NCI-H2227 (cell line): Measurements from ENCODE around the gene AHNAK.
"Not testable (repeated sequence)": the region's sequence is repeated elsewhere in the genome, so short reads cannot be mapped to it uniquely, and the experiment has no call there.

ENCODE experiments used
- DNase-seq: peaks from one replicate; lab custom pipeline; 2025; ENCODE audit not compliant: unreplicated experiment; lab: John Stamatoyannopoulos, UW

AHNAK gene

DNA sequence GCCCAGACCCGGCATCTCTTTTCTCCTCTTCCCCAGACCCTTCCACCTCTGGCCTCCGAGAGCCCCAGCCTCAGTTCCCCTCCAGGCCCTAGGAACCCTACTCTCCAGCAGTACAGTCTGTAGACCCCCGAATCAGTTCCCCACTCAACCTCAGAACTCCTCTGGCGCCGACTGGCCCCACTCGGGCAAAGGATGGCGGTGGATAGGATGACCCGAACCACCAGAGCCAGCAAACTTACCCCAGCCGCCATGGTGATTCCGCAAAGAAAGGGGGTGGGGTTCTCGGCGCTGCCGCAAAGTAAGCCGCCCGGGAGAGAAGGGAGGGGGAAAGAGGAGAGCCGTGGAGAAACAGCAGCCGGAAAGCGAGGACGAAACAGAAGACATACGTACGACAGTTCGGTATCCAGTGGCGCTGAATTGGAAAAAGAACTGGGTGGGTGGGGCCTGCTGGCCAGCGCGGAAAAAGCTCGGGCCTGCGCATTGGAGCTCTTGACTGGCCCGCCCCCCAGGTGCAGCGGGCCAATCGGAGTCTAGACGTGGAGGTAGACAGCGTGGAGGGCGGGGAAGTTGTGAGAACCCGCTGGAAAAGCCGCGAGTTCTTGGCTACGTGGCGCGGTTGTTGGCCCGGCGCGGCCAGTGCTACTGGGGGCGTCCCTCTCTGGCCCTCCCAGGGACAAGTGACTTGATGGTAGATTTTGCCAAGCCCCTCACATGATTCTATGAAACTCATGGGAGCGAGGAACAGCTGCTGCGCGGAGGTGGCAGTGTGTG is 27.2 kb upstream of the AHNAK start, which contains the start of gene EEF1G:
EEF1G (minus strand) TSS at position 300 of the 771 bp plus-strand sequence; CDS start at position 251, 49 bp downstream.
- DNase-seq, result peak; percentile 99

DNA sequence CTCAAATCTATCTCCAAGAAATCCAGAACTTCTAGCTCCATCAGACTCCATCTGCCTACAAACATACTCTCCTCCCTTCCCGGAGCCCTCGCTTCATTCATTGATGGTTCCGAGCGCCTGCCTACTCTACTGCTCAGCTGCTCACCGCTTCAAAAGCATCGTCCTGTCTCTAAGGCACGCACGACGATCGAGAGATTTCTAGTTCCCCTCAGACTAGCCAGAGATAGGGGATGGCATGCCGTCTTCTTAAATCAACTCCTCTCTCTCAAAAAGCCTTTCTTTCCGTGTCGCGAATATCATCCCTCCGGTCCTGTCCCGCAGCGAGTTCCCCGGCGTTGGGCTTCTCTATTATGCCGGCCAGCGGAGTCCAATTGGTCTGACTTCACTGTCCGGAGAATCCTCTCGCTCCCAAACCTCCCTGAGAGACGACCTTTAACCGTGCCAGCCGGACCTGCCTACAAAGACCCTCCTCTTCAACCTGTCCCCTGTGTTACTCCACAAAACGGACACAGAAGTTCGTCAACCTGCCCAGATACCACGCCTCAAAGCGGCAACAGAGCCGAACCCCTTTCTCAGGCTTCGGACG is 26.5 kb upstream of the AHNAK start:
- peak; percentile 40 for DNase-seq

DNA sequence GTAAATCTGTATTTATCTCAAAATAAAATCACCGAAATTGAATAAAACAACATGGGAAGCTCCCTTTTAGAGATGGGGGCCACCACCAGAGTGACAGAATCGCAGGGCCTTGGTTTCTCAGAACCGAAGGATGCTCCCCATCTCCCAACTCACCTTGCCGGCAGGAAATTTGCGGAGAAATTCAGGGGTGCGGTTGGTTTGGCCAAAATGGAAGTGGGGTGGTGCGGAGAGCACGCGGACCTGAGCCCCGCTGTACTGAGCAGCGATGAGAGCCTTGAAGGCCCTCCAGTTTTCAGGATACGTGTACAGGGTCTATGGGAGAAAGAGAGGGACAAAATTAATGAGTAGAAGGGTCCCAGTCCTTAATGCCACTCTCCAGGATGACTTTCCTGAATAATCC is 25.8 kb upstream of the AHNAK start:
- no peak for DNase-seq

DNA sequence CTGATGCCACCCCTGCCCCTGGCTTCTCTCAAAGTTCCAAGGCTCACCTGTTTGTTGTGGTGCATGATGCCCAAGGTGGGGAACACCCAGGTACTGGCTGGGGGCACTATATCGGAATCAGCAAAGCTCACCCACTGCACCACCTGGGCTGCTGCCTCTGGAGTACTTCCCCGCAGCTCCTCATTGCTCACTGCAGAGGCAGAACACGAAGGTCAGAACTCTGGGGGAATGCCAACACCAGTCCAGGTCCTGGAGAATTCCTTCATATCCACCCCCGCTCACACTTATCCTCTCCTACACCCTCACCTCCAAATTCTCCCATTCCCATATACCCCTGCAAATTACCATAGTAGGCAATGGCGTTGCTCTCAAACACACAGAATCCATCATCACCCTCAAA is 24.9 kb upstream of the AHNAK start:
- DNase-seq, result not testable (repeated sequence)

DNA sequence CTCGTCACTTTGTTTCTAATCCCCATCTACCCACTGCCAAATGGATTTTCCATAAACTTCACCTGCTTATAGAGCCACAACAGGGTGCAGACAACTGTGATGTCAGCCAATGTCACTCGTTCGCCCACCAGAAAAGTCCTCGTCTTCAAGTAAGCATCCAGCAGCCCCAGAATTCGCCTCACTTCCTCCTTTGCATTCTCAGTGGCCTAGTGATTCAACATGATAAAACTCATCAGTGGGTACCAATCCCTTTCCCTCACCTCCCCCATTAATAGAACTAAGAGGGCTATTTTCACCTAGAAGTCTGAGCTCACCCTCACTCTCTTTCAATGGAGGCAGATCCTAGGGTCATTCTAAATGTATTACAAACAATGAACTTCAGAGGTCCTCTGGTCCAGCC is 24.3 kb upstream of the AHNAK start:
- DNase-seq, result not testable (repeated sequence)

DNA sequence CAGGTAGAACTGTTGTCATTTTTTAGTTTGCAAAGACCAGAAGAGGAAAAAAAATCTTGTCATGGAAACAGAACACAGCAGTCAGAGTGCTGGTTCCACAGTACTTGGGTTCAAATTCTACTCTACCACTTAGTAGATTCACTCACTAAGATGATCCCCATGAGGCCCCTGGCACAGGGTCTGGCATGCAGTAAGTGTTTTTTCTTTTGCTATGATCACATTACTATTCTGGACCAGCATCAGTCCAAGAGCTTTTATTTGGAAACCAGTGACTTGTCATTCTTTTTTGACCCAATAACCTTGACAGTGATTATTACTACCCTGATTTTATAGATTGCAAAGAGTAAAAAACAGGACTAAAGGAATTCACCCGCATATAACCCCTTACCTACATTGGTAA is 23.0 kb upstream of the AHNAK start:
- DNase-seq, result no peak

DNA sequence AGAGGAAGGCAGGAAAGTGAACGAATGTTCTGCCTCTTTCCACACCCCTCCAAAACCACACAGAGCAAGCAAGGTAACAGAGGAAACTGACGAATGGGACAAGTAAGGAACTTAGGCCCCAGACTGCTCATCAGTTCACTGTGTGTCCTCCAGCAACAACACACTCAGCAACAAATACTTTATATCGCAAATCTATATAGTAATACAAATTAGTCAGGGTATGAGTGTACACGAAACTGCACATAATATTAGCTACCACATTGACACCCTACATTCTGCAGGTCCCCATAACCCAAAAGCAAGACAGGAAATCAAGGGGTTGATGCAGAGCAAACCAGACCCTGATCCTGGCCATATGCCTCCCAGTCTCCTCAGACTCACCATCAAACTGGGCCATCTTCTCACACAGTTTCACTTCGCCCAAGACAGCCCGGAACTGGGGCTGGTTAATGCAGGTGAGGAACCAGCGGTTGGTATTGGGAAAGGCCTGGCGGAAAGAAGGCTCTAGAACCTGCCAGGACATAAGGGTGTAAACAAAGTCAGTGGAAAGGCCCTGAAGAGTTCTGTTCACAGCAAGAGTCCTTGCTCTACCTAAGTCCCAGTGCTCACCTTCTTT is 20.5 kb upstream of the AHNAK start:
- no peak for DNase-seq

DNA sequence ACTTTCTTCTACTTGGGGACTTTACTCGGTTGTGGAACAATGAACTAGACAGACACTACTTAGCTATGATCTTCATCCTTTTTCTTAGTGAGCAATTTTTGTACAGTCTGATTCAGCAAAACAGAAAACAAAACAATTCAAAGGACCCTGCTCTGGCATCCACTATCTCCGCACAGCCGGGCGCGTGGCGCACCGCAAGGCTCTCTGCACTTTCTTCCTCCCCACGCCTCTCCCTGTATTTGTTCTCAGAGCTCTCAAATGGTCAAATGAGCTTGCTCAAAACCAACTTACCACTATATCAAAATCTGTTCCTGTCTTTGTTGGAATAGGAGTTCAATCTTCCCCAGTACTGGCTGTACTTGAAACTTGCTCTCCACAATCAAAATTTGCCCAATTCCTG is 19.6 kb upstream of the AHNAK start:
- no peak for DNase-seq

DNA sequence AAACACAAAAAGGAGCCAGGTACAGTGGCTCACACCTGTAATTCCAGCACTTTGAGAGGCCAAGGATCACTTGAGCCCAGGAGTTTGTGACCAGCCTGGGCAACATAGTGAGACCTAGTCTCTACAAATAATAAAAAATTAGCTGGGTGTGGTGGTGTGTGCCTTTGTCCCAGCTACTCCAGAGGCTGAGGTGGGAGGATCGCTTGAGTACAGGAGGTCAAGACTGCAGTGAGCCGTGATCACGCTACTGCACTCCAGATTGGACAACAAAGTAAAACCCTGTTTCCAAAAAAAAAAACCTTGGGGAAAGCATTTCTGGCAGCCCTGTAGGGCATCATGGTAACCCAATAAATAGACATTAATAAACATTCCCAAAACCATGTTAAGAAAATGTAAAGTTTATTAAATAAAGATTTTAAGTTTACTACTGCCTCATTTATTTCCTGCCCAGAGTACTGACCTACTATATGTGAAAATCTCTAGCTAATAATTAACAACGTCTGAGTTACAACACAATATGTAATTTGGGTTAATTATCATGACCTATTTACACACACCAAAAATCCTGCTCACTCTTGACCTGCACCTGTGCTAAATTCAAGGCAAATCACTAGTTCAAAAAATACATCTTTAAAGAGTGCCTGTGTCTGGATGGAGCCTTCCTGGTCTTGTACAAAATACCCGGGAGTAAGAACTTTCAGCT is 18.6 kb upstream of the AHNAK start:
- DNase-seq, result no peak

DNA sequence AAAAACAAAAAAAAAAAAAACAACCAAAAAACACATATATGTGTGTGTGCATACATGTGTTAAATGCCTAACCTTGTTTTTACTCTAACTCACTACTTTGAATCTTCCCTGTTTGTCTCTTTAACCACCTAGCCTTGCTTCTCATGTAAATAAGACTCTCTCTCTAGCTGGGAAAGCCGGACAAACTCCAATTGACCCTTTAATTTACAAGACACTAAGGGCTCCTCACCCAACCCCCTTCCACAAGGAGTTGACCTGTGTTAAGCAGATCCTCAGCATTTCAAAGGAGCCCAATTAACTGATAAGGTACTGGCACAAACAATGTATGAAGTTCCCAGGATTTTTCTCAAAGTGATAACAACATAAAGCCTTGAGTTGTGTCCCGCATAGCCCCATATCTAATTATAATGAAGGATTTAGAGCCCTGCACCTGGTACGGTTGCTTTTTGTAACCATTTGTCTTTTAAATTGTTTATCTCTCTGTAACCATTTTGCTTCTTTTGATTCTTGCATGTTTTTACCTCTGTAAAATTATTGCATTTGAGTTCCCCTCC is 15.1 kb upstream of the AHNAK start:
- not testable (repeated sequence) for DNase-seq

DNA sequence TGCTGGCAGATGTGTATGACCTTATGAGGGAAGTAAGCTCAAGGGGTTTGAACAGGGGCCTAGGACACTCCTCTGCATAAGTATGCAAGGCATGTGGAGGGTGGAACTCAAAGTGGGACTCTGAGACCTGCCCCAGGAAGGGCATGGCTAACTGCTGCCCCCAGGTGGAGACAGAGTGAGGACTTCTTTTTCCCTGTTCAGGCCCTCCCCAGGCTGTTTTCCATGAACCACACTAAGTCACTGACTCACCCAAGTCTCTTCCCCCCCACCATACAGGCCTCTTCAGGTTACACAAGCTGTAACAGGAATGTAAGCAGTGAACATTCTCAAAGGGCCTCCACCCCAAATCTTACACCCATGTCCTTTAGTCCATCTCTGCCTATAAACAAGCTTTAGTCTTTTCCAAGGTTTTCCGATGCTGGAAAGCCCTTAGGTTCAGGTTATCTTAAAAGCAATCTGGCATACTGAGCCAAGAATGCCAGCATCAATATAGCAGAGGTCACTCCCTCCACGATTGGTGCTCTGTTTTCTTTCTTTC is 14.0 kb upstream of the AHNAK start:
- DNase-seq, result peak; percentile 59

DNA sequence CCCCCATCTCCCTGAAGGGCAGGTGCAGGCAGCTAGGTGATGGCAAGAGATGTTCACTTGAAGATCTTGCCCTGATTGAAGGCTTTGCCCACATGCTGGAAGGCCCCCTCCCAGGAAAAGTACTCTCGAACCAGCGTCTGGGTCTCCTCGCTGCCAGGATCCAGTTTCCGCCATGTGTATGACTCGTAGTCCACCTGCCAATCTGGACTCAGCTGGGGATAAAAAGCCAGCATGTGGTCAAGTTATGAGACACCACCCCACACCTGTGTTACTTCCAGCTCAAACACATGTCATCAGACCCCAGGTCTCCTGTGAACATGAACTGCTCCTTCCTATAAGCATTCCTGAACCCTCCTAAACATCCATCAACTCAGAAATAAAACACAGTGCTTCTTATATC is 13.0 kb upstream of the AHNAK start:
- not testable (repeated sequence) for DNase-seq

DNA sequence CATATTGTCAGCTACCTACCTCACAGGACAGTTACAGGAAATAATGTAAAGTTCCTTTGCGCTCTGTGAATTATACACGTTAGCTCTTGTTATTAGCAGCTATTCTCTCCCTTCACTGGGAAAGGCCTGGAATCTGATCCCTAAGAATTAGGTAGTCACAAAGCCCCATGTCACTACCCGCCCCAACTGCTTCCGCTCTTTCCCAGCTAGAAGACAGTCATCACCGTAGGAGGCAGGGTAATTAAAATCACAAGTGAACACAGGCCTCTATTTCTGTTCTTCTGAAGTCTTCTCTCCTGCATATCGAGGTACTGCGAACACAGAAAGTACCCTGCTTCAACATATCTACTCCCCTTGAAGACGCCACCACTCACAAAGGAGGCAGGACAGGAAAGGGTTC is 12.6 kb upstream of the AHNAK start:
- no peak for DNase-seq

DNA sequence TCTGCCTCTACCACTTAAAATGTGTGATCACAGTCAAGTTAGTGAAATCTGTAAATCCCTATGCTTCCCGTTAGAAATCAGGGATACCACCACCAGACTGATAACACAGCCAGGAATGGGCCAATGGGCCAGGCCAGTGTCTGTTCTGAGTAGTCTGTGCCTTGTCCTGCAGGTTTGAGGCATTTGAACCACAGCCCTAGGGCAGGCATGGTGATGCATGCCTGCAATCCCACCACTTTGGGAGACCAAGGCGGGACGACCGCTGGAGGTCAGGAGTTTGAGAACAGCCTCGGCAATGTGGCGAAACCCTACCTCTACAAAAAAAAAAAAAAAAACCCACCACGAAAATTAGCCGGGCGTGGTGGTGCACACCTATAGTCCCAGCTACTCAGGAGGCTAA is 12.1 kb upstream of the AHNAK start:
- DNase-seq, result no peak

DNA sequence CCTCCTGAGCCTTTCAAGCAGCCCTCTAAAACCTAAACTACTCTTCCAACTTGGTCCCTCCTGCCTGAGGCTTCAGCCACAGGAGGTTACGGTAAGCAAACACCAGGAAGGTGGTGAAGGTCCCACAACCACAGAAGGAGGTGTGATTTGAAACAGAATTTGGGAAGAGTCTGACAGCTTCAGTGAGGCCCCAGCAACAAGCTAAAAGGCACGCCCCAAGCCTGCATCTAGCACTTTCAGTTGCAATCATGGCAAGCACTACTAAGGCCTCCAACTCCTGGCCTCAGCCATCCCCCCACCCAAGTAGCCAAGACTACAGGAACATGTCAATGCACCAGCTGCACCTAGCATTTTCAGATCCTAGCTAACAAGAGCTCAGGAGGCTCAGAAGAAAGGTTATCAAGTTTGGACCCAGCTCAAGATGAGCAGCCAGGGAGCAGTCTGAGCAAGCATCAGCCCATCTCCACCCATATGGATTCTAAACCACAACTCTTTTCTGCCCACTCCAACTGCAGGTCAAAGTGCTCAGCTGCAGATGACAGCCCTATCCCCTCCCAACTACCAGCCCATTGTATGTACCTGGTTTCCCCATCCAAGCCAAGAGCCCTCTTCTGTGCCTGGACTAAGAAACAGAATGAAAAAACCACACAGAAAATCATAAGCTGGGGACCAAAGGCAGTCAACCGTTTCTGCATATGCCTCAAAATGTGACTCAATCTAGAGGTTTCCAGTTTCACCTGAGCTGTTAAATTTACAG is 10.4 kb upstream of the AHNAK start:
- DNase-seq, result no peak

DNA sequence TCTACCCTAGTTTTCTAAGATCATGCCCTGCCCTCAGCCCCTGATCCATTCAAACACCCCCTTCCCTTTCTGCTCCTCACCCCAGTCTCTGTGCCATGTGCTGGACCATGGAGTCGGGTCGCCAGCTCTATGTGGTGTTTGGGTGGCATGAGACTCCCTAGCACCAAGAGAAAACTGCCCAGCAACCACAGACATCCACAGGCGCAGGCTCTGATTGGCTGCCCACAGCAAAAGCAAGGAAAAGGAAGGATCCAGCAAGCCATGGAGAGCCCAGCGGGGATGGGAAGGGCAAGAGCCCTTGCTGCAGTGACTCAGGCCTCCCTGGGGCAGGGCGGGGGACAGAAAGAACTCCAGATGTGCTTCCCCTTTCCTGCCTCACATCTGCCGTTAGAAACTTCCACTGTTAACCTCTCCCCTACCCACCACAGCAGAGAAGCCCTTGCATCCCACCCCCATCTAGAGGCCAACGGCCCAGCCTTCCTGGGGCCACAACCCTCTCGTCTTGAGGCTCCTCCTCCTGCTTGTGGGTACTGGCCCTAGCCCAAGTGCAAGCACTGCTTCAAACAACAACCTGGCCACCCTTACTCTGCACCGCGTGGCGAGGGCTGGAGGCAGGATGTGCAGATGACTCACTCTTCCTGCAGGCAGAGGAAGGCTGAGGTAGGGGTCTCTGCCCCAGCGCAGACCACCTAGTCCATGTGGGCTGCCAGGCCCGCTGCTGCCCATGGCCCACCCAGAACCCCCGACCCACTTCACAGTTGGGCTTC is 9.7 kb upstream of the AHNAK start:
- DNase-seq, result peak; percentile 84

DNA sequence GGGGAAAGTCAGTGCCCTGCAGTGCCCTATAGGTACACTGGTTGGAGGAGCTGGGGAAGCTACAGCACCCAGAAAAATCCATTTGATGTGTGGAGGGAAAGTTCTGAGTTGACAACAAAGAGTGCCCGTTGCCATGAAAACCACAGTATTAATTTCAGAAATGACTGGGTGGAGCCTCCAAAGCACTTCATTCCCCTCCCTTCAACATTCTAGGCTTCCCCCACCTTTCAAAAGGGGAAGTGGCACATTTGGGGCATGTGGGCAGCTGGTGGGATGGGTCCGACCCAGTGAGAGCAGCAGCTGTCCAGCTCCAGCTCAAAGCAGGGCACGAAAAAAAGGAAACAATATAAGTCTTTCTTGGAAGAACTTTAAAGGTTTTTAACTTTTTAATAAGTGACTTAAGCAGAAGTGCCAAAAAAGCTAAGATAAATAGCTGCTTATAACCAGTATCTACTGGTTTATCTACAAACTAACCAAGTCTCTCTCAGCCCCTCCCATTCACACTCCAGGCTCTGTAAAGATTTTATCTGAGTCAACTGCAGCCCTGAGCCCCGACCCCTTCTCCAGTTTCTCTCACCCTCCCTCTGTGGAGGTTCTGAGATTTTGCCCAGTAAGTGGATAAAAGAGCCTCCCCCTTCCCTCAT is 9.0 kb upstream of the AHNAK start:
- DNase-seq, result no peak

DNA sequence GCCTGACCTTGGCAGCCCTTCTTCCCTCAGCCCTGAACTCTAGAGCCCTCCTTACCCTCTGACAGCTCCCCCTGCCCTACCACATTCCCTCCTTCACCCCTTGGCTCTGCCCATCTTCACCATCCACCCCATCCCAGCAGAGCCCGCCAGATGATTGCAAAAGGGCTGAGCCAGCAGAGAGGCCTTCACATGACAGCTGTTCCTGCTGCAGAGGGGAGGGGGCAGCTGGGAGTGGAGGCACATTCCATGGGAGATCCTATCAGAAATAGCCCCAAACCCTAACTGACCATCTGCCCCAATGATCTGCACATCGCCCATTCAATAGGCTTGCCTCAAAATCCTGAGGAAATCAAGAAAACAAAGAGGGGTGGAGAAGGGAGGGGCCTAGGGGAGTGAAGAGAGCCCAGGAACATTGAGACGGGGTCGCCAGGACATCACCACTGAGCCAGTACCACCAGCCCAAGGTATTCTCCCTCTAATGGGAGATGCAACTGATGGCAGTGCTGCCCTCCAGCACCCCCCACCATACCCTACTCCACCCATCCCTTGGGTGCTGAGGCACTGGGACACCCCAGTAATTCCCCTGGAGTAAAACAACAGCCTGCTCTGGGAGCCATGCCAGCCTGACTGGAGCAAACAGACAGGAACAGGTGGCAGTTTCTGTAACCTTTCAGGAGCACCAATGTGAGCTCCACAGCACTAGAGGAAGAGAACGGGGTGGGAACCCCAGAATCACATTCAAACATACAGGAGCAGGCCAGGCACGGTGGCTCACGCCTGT is 8.0 kb upstream of the AHNAK start:
- DNase-seq, result no peak
